Measurements from ENCODE around the gene PRR7. TPM values are rescaled to one million over a fixed set of nuclear protein-coding genes. Genes with fewer than 3 reads are reported as not detected.

Gene PRR7
- total RNA-seq, 2 experiments from 2014 or later = 23.3 to 23.5 TPM

- no peak overlapping the region for H3K4me3 Mint-ChIP-seq
- H3K4me1 ChIP-seq (ENCODE audit: insufficient read depth, low read length) = peaks cover 8% of the 10 kb centered on the region
Observed at GRCh38 chr5:177503351-177504085, 56.9 kb downstream of the PRR7 start.

GRCh38 chr5:177504086-177505056 is 57.8 kb downstream of the PRR7 start:
- Mint-ChIP-seq H3K36me3 (ENCODE audit: low read depth) (no peaks in the 10 kb centered on the region), H3K27ac (no peak overlapping the region), H3K4me3 (no peak overlapping the region), H3K27me3 (no peaks in the 10 kb centered on the region), H3K4me1 (ENCODE audit: low read depth) (peaks cover 10% of the 10 kb centered on the region), H3K9me3 (no peaks in the 10 kb centered on the region)
- ChIA-PET CTCF (interaction anchor here (4.1 kb wide), 1 partner anchor 114 kb away, joined by 41 read pairs; no protein-coding TSS in a partner anchor), POLR2A (no interaction called here)
- Histone ChIP-seq H3K4me1 (ENCODE audit: insufficient read depth, low read length) (peaks cover 10% of the 10 kb centered on the region), H3K9me3 (ENCODE audit: control insufficient read depth in 1 of 2, insufficient read depth in 1 of 2, low read length in 2 of 2) (no peaks in the 10 kb centered on the region), H3K36me3 (ENCODE audit: insufficient read depth, low read length) (no peaks in the 10 kb centered on the region), H3K27ac (ENCODE audit: low read depth in 1 of 2, low read length in 2 of 2) (no peak overlapping the region), H3K27me3 (ENCODE audit: control insufficient read depth in 1 of 2, insufficient read depth in 2 of 2, low read length in 2 of 2) (no peaks in the 10 kb centered on the region), H3K4me3 (ENCODE audit: low read length) (no peak overlapping the region)
- DNase-seq = peak in 1 of 14 experiments; percentile 31
- no peak for ATAC-seq (ENCODE audit: poor library complexity)
- TF ChIP-seq CTCF (IDR thresholded peaks at IDR 0.05) = no peak
- intact Hi-C loops (cut with DNase I, micrococcal nuclease) = no loop called here

More at GRCh38 chr5:177503351-177504085, 56.9 kb downstream of the PRR7 start:
- ATAC-seq (ENCODE audit: poor library complexity) (no peak), DNase-seq (no peak)
- Mint-ChIP-seq H3K36me3 (ENCODE audit: low read depth) (no peaks in the 10 kb centered on the region), H3K27ac (no peak overlapping the region), H3K4me1 (ENCODE audit: low read depth) (peaks cover 14% of the 10 kb centered on the region), H3K9me3 (no peaks in the 10 kb centered on the region), H3K27me3 (no peaks in the 10 kb centered on the region)
- no peak for TF ChIP-seq CTCF (IDR thresholded peaks at IDR 0.05)
- Histone ChIP-seq H3K4me3 (ENCODE audit: low read length) (no peak overlapping the region), H3K9me3 (ENCODE audit: control insufficient read depth in 1 of 2, insufficient read depth in 1 of 2, low read length in 2 of 2) (no peaks in the 10 kb centered on the region), H3K27ac (ENCODE audit: low read depth in 1 of 2, low read length in 2 of 2) (no peak overlapping the region), H3K36me3 (ENCODE audit: insufficient read depth, low read length) (no peaks in the 10 kb centered on the region), H3K27me3 (ENCODE audit: control insufficient read depth in 1 of 2, insufficient read depth in 2 of 2, low read length in 2 of 2) (no peaks in the 10 kb centered on the region)
- POLR2A ChIA-PET = no interaction called here
- intact Hi-C loops (cut with DNase I, micrococcal nuclease) = no loop called here
- CTCF ChIA-PET = interaction anchor here (4.1 kb wide), 1 partner anchor 113 kb away, joined by 41 read pairs; no protein-coding TSS in a partner anchor

- Histone ChIP-seq H3K4me1 (ENCODE audit: insufficient read depth, low read length) (peaks cover 17% of the 10 kb centered on the region), H3K36me3 (ENCODE audit: insufficient read depth, low read length) (no peaks in the 10 kb centered on the region), H3K27ac (ENCODE audit: low read depth in 1 of 2, low read length in 2 of 2) (no peak overlapping the region), H3K4me3 (ENCODE audit: low read length) (no peak overlapping the region), H3K9me3 (ENCODE audit: control insufficient read depth in 1 of 2, insufficient read depth in 1 of 2, low read length in 2 of 2) (no peaks in the 10 kb centered on the region), H3K27me3 (ENCODE audit: control insufficient read depth in 1 of 2, insufficient read depth in 2 of 2, low read length in 2 of 2) (no peaks in the 10 kb centered on the region)
- H3K27ac Mint-ChIP-seq = no peak overlapping the region
- intact Hi-C loops (cut with DNase I, micrococcal nuclease) = no loop called here
- H3K9me3 Mint-ChIP-seq = no peaks in the 10 kb centered on the region
- ATAC-seq (ENCODE audit: poor library complexity) (no peak), DNase-seq (no peak)
- POLR2A ChIA-PET = no interaction called here
- H3K36me3 Mint-ChIP-seq (ENCODE audit: low read depth) = no peaks in the 10 kb centered on the region
- H3K27me3 Mint-ChIP-seq = no peaks in the 10 kb centered on the region
- no peak overlapping the region for H3K4me3 Mint-ChIP-seq
- peaks cover 5% of the 10 kb centered on the region for H3K4me1 Mint-ChIP-seq (ENCODE audit: low read depth)
- no peak for TF ChIP-seq CTCF (IDR thresholded peaks at IDR 0.05)
- CTCF ChIA-PET = no interaction called here
Observed at GRCh38 chr5:177505075-177505474, 58.5 kb downstream of the PRR7 start.

Other genes with a start within 250 kb of the PRR7 start
- gene RAB24, start 143.1 kb upstream of the PRR7 start, total RNA-seq = 10 to 100 TPM; 17.0 to 18.0 TPM
- gene PRELID1, start 143.0 kb upstream of the PRR7 start, total RNA-seq = 10 to 100 TPM; 33.1 to 35.0 TPM
- 1 to 10 TPM; 5.8 to 7.5 TPM for gene MXD3, start 134.9 kb upstream of the PRR7 start, total RNA-seq
- 10 to 100 TPM; 54.5 to 55.6 TPM for gene LMAN2, start 95.1 kb upstream of the PRR7 start, total RNA-seq
- 10 to 100 TPM; 34.7 to 35.3 TPM for gene RGS14, start 88.9 kb upstream of the PRR7 start, total RNA-seq
- not detected for gene SLC34A1, start 62.4 kb upstream of the PRR7 start, total RNA-seq
- gene PFN3, start 46.2 kb upstream of the PRR7 start, total RNA-seq = not detected
- gene F12, start 37.2 kb upstream of the PRR7 start, total RNA-seq = under 1 TPM; 0.20 to 0.60 TPM
- gene GRK6, start 20.1 kb upstream of the PRR7 start, total RNA-seq = 100 to 1,000 TPM; 186 to 192 TPM
- gene DBN1, start 26.8 kb downstream of the PRR7 start, total RNA-seq = 1 to 10 TPM; 1.8 to 2.5 TPM
- 1 to 10 TPM; 5.2 to 6.0 TPM for gene PDLIM7, start 50.8 kb downstream of the PRR7 start, total RNA-seq
- 1 to 10 TPM; 1.3 to 1.4 TPM for gene DOK3, start 63.0 kb downstream of the PRR7 start, total RNA-seq
- 10 to 100 TPM; 49.6 to 49.7 TPM for gene DDX41, start 70.1 kb downstream of the PRR7 start, total RNA-seq
- 100 to 1,000 TPM; 150 to 155 TPM for gene FAM193B, start 107.7 kb downstream of the PRR7 start, total RNA-seq
- gene TMED9, start 145.4 kb downstream of the PRR7 start, total RNA-seq = 10 to 100 TPM; 42.7 to 47.8 TPM
- gene B4GALT7, start 153.3 kb downstream of the PRR7 start, total RNA-seq = 10 to 100 TPM; 31.1 to 33.8 TPM